CD4-positive, alpha-beta T cell treated with Interleukin-15 for 1 hour (primary cell): ENCODE measurements around the gene FSTL1.

Source experiments
- DNase-seq: peaks from one replicate; pipeline ENCODE4 v3.0.0-alpha.2; 2020

Gene FSTL1

GRCh38 chr3:120462409-120462959, 11.7 kb upstream of the FSTL1 start:
- DNase-seq = no peak

- DNase-seq = no peak
Observed at GRCh38 chr3:120461416-120461815, 10.6 kb upstream of the FSTL1 start.

DNA sequence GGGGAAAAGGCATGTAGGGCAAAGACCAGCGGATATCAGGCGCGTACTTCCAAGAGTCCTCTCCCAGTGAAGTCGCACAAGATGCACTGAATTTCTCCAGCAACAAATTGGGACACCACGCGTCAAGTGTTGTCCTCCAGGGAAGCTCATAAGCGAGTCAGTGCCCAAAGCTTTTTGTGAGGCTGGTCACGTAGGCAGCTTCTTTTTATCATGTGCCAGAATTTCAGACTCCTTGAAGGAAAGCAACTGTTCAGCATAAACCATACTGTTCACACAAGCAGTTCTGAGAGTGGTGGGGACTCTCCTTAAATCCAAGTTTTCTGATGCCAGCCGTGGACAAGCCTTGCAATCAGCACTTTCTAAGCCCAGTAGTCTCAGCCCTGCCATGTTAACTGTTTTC, 10.1 kb upstream of the FSTL1 start:
- no peak for DNase-seq

GRCh38 chr3:120460181-120460790, 9.5 kb upstream of the FSTL1 start:
- no peak for DNase-seq

DNA sequence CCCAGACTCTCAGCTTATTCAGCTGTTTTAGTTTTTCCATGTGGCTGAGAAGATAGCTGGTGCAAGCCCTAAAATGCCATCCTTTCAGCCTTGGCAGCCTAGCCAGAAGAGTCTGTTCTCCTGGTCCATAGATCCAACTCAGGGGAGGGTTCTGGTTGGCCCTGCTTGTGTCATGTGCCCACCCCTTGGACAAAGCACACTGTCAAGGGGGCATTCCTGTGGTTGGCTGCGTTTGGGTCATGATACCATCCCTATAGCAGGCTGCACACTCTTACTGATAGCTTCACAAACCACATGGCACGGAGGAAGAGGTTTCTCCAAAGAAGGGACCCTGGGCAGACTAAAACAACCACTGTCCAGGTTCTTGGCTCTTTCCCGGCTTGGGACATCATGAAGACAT, 8.4 kb upstream of the FSTL1 start:
- DNase-seq = no peak

DNA sequence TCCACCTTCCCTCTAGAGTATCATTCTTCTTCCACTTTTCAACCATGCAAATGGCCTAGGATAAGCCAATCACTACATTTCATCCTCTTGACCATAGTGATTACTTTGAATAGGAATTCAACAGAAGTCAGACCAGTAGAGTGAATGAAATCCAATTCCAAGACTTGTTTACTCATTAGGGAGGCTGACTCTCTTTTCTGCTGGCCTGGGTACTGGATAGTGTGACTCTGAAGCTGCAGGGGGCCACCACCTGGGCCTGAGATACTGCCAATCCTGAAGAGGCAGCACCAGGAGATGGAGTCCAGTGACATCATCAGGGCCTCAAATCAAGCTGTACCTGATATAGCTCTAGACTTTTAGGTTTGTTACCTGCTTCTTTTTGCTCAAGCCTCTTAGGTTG, 7.0 kb upstream of the FSTL1 start:
- DNase-seq = no peak

GRCh38 chr3:120454076-120454689, 3.4 kb upstream of the FSTL1 start:
- DNase-seq = no peak

DNA sequence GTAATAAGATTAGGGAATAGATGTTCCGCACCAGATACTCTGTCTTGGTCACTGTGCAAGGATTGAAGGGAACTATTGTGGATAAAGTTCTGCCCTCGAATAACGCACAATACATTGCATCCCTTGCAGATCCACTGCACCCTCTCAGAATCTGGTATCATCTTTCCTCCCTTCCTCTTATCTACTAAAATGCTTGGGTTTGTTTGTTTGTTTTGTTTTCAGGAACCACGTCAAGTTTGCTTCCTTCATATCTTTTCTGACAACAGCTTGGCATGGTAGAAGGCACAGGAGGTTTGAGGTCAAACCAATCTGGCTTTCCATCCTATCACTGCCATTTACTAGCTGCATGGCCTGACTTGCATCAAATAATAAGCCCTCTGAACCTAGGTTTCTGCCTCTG, 2.0 kb upstream of the FSTL1 start:
- DNase-seq = no peak

DNA sequence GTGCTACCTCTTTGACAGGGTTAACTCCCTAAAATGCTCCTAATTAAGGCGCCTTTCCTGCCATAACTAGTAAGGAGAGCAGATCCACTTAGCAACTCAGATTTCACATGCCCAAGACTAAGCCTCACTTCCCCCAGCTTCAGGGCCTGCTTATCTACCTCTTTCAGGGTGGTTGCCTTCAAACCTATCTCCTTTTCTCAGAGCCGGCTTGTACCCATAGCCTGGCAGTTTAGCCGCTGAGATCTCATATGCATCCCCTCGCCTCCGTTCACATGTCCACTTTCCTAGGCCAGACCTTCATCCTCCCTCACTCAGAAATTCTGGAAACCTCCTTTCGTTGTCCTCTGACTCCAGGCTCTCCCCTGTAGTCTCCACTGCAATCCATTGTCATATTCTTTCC, 1.0 kb upstream of the FSTL1 start:
- no peak for DNase-seq

DNA sequence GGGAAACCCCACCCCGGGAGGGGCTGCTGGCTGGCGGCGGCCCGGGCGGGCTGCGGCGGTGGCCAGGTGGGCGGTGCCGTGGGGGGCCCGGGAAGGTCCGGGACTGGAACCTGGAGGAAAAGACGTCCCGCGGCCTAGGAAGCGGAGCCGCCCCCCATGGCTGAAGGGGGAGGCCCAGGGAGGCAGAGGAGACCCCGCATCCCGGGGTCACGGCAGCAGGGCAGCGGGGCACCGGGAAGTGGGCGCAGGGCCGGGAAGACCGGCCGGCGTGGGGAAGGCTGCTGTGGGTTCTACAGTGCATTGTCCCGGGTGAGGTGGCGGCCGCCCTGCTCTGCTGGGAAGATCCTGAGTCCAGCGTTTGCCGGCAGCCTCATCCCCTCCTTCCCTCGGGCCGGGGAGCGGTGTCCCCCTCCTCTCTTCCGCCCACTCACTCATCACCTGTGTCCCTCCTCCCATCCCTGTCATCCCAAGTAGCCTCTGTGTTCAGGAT, 525 bp upstream of the FSTL1 start:
- no peak for DNase-seq

DNA sequence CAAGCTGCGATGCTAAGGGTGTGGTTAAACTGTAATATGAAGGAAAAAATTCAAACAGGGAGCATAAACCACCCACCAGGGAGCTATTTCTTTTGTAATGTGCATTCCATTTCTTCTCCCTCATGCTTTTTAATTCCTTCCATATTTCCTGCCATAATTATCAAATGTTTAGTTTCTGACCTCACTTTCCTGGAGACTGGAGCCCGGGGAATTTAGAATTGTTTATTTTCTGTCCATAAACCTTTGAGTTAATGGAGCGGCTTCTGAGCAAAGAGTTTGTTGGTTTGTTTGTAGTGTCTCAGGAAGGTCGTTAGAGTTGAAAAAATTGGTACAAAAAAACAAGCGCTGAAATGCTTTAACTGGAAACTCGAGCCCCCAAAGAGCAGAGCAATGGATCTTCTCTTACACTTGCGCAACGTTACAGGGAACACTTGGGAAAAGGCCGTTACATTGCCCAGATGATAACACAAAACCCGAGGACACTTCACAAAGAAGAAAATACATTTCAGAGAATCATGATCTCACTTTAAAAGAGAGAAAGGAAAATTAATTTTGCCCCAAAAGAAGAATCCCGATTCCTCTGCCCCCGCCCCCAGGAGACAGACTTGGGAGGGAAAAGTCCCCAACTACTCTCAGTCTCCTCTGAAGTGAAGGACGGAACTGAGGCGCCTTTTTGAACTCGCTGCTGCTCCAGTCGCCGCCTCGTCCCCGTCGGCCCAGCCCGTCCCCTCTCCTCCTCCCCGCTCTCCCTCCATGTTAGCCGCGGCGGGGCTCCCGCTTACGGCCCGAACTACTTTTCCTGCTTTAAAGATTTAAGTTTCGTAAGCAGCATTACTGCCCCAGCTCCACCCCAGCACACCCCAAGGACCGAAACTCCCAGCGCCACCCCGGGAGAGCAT, 842 bp downstream of the FSTL1 start:
- DNase-seq = no peak

- DNase-seq = no peak
Observed at GRCh38 chr3:120449251-120449650, 1.5 kb downstream of the FSTL1 start.

- DNase-seq = no peak
Observed at GRCh38 chr3:120448756-120449155, 2.0 kb downstream of the FSTL1 start.

DNA sequence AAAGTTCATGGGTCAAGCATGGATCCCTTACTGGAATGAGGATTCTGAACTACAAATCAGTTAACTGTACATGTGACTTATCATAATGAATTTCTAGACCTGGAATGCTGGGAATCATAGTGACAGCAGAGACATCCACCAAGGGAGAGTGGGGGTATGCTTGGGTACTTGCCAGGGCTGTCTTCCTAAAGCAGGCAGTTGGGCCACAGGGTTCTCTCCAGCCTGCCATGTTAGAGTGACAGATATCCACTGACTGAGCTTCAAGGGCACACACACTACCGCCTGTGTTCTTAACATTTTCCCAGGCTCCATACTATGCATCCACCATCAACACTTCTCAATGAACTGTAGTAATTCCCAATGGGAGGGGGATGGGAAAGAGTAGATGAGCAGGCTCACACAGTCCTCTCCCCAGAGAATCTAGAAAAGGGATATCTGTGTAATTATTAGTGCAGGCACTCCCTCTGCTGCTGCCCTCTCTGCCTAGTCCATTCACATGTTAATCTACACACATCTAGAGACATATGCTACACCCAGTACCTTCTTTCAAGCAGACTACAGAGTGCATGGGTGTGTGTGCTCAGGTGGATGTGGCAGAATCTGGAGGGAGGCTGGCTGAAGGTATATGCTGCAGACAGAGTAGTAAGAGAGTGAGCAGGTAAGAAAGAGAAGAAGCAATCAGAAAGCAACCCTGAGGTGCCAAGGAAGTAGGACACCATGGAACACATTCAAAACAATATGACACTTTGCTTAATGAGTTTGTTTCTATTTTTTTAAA, 3.7 kb downstream of the FSTL1 start:
- no peak for DNase-seq

DNA sequence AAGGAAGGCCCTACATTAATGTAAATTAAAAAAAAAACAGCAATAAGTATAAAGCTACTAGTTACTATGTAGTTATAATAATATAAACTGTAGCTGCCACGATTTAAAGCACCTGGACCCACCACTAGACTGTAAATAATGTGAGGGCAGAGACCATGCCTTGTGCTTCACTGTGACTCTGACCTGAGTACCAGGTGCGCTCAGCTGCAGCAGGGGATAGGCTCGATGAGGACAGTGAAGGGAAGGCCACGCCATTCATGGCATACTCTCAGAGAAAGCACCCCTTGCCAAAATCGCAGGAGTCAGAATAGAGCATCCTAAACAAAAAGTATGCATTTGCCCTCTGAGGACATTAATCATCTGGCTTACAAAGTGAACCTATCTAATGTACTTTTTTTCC, 5.1 kb downstream of the FSTL1 start:
- no peak for DNase-seq

GRCh38 chr3:120443626-120444123, 7.1 kb downstream of the FSTL1 start:
- DNase-seq = no peak

- DNase-seq = no peak
Observed at GRCh38 chr3:120442975-120443517, 7.7 kb downstream of the FSTL1 start.

- DNase-seq = no peak
Observed at GRCh38 chr3:120441776-120442175, 9.0 kb downstream of the FSTL1 start.

- no peak for DNase-seq
Observed at GRCh38 chr3:120440762-120441161, 10.0 kb downstream of the FSTL1 start.

- DNase-seq = no peak
Observed at GRCh38 chr3:120440001-120440703, 10.6 kb downstream of the FSTL1 start.

GRCh38 chr3:120438665-120439370, 12.0 kb downstream of the FSTL1 start:
- no peak for DNase-seq
